SIG-M5 (cell line): ENCODE results near the gene MAIP1.
A peak's percentile ranks its signal among the peaks of the same experiment; 100 is the strongest.
"Not testable (repeated sequence)": the region's sequence is repeated elsewhere in the genome, so short reads cannot be mapped to it uniquely, and the experiment has no call there.

Experiments
- DNase-seq: peaks from one replicate; lab custom pipeline; 2025; lab: John Stamatoyannopoulos, UW

The MAIP1 gene

GRCh38 chr2:199955339-199956061 lies at the start of gene MAIP1, which contains the start of gene TYW5:
MAIP1 (plus strand) TSS chr2:199955582; CDS start chr2:199955799, 217 bp downstream.
TYW5 (minus strand) TSS chr2:199955491; CDS start chr2:199955470, 21 bp downstream.
- DNase-seq: peak; percentile 42

- DNase-seq: no peak
Measured at GRCh38 chr2:199907008-199907714, 48.2 kb upstream of the MAIP1 start.

- no peak for DNase-seq
Measured at GRCh38 chr2:199910338-199911051, 44.9 kb upstream of the MAIP1 start.

GRCh38 chr2:199911052-199911876 lies 44.1 kb upstream of the MAIP1 start, which contains the start of gene C2orf69:
C2orf69 (plus strand) TSS chr2:199911293; CDS start chr2:199911439, 146 bp downstream.
- DNase-seq: peak; percentile 93

- no peak for DNase-seq
Measured at GRCh38 chr2:199911877-199912161, 43.6 kb upstream of the MAIP1 start.

- DNase-seq: not testable (repeated sequence)
Measured at GRCh38 chr2:199912553-199913114, 42.7 kb upstream of the MAIP1 start.

- DNase-seq: no peak
Measured at GRCh38 chr2:199914372-199914958, 40.9 kb upstream of the MAIP1 start.

GRCh38 chr2:199916980-199917379 lies 38.4 kb upstream of the MAIP1 start:
- no peak for DNase-seq

- DNase-seq: no peak
Measured at GRCh38 chr2:199922856-199923255, 32.5 kb upstream of the MAIP1 start.

GRCh38 chr2:199923924-199924323 lies 31.5 kb upstream of the MAIP1 start:
- DNase-seq: no peak

GRCh38 chr2:199926806-199927205 lies 28.6 kb upstream of the MAIP1 start:
- no peak for DNase-seq

- DNase-seq: no peak
Measured at GRCh38 chr2:199928226-199928625, 27.2 kb upstream of the MAIP1 start.

- DNase-seq: no peak
Measured at GRCh38 chr2:199928626-199929025, 26.8 kb upstream of the MAIP1 start.

GRCh38 chr2:199929262-199929661 lies 26.1 kb upstream of the MAIP1 start:
- no peak for DNase-seq

GRCh38 chr2:199932312-199932855 lies 23.0 kb upstream of the MAIP1 start:
- no peak for DNase-seq

GRCh38 chr2:199933466-199933865 lies 21.9 kb upstream of the MAIP1 start:
- no peak for DNase-seq

- DNase-seq: no peak
Measured at GRCh38 chr2:199936554-199936953, 18.8 kb upstream of the MAIP1 start.

GRCh38 chr2:199940373-199940772 lies 15.0 kb upstream of the MAIP1 start:
- DNase-seq: peak; percentile 20

GRCh38 chr2:199943373-199943772 lies 12.0 kb upstream of the MAIP1 start:
- DNase-seq: no peak

GRCh38 chr2:199946196-199946595 lies 9.2 kb upstream of the MAIP1 start:
- no peak for DNase-seq

GRCh38 chr2:199946836-199947235 lies 8.5 kb upstream of the MAIP1 start:
- DNase-seq: no peak
